Mesenchymal stem cell (in vitro differentiated cells and primary cell): ENCODE data around the gene MIPEP.

Source experiments
- DNase-seq: peaks from one replicate; pipeline ENCODE4 v3.0.0-alpha.2; 2013
- H2AFZ ChIP-seq: one replicate; pipeline ENCODE4 v1.6.1; 2013; ENCODE audit warnings: low read depth, mild to moderate bottlenecking, control low read depth, inconsistent platforms, low read length, moderate library complexity
- H2AK5ac ChIP-seq: 2 replicates; pipeline ENCODE4 v1.6.1; 2013; ENCODE audit warnings: low read length, moderate library complexity, mild to moderate bottlenecking, inconsistent platforms; ENCODE audit not compliant: severe bottlenecking
- H2BK120ac ChIP-seq: one replicate; pipeline ENCODE4 v1.6.1; 2013; ENCODE audit warnings: low read depth, mild to moderate bottlenecking, inconsistent platforms, low read length, moderate library complexity
- H2BK12ac ChIP-seq, 2 experiments: one replicate each; pipeline ENCODE4 v1.6.1; 2013; ENCODE audit warnings: inconsistent platforms in 2 of 2, low read length in 2 of 2, mild to moderate bottlenecking in 2 of 2, moderate library complexity in 2 of 2, control low read depth in 1 of 2
- H2BK15ac ChIP-seq: one replicate; pipeline ENCODE4 v1.6.1; 2013; ENCODE audit warnings: mild to moderate bottlenecking, low read depth, inconsistent platforms; ENCODE audit not compliant: poor library complexity, severe bottlenecking
- H2BK5ac ChIP-seq: 2 replicates; pipeline ENCODE4 v1.6.1; 2013; ENCODE audit warnings: low read depth, mild to moderate bottlenecking, low read length, control low read depth, inconsistent platforms; ENCODE audit not compliant: poor library complexity, severe bottlenecking
- H3K14ac ChIP-seq, 2 experiments: one replicate each; pipeline ENCODE4 v1.6.1; 2013; ENCODE audit warnings: inconsistent platforms in 2 of 2, low read length in 2 of 2, control low read depth in 1 of 2, mild to moderate bottlenecking in 1 of 2, moderate library complexity in 1 of 2
- H3K18ac ChIP-seq, 2 experiments: one replicate each; pipeline ENCODE4 v1.6.1; 2013; ENCODE audit warnings: inconsistent platforms in 2 of 2, low read length in 2 of 2, control low read depth in 1 of 2, low read depth in 1 of 2, mild to moderate bottlenecking in 1 of 2
- H3K23ac ChIP-seq, 2 experiments: one replicate each; pipeline ENCODE4 v1.6.1; 2013; ENCODE audit warnings: inconsistent platforms in 2 of 2, low read length in 2 of 2, mild to moderate bottlenecking in 2 of 2, moderate library complexity in 2 of 2, control low read depth in 1 of 2
- H3K27ac ChIP-seq: 2 replicates; pipeline ENCODE4 v1.5.1; 2013; ENCODE audit warnings: mild to moderate bottlenecking, moderate library complexity, low read length, control low read depth, inconsistent platforms; ENCODE audit not compliant: poor library complexity, severe bottlenecking
- H3K27me3 ChIP-seq, 2 experiments: 2 replicates each; pipeline versions ENCODE4 v1.6.1 to v1.7.0; 2013; ENCODE audit warnings: low read length in 2 of 2, mild to moderate bottlenecking in 2 of 2, moderate library complexity in 2 of 2, control low read depth in 1 of 2, inconsistent platforms in 1 of 2; ENCODE audit not compliant: control insufficient read depth in 1 of 2, insufficient read depth in 1 of 2
- H3K36me3 ChIP-seq, 2 experiments: 2 replicates each; pipeline versions ENCODE4 v1.6.1 to v1.7.0; 2013; ENCODE audit warnings: low read length in 2 of 2, control low read depth in 1 of 2, inconsistent platforms in 1 of 2, low read depth in 1 of 2, mild to moderate bottlenecking in 1 of 2; ENCODE audit not compliant: insufficient read depth in 2 of 2, control insufficient read depth in 1 of 2
- H3K4ac ChIP-seq, 2 experiments: one replicate each; pipeline ENCODE4 v1.6.1; 2013; ENCODE audit warnings: inconsistent platforms in 2 of 2, low read length in 2 of 2, mild to moderate bottlenecking in 2 of 2, moderate library complexity in 2 of 2, control low read depth in 1 of 2, low read depth in 1 of 2
- H3K4me1 ChIP-seq: 2 replicates; pipeline ENCODE4 v1.6.1; 2013; ENCODE audit warnings: low read depth, low read length, control low read depth; ENCODE audit not compliant: control insufficient read depth, insufficient read depth
- H3K4me2 ChIP-seq: 2 replicates; pipeline ENCODE4 v1.6.1; 2013; ENCODE audit warnings: low read length, mild to moderate bottlenecking, inconsistent platforms; ENCODE audit not compliant: poor library complexity, severe bottlenecking
- H3K4me3 ChIP-seq, 2 experiments: 2 replicates each; pipeline versions ENCODE4 v1.5.1 to v1.7.0; 2013; ENCODE audit warnings: low read length in 2 of 2, mild to moderate bottlenecking in 2 of 2, control low read depth in 1 of 2, low read depth in 1 of 2; ENCODE audit not compliant: insufficient read depth in 1 of 2
- H3K79me1 ChIP-seq: replicated peaks from 2 replicates; pipeline ENCODE4 v1.6.1; 2013; ENCODE audit warnings: mild to moderate bottlenecking, control low read depth, low read length, inconsistent platforms; ENCODE audit not compliant: poor library complexity, severe bottlenecking
- H3K9ac ChIP-seq: 2 replicates; pipeline ENCODE4 v1.7.0; 2013; ENCODE audit warnings: mild to moderate bottlenecking, low read length, moderate library complexity
- H3K9me3 ChIP-seq: 2 replicates; pipeline ENCODE4 v1.7.0; 2013; ENCODE audit warnings: mild to moderate bottlenecking, low read length; ENCODE audit not compliant: control insufficient read depth
- H4K8ac ChIP-seq: one replicate; pipeline ENCODE4 v1.6.1; 2013; ENCODE audit warnings: inconsistent platforms, mild to moderate bottlenecking, low read length, moderate library complexity
- H4K91ac ChIP-seq: one replicate; pipeline ENCODE4 v1.6.1; 2013; ENCODE audit warnings: mild to moderate bottlenecking, low read length, inconsistent platforms
- WGBS: methylation state at CpG from one replicate; pipeline ENCODE4 v1.1.7; 2013; ENCODE audit warnings: mixed read lengths; 5-methylcytosine and 5-hydroxymethylcytosine counted together

The MIPEP gene

GRCh38 chr13:23822252-23822824, 66.9 kb downstream of the MIPEP start:
- H2BK5ac ChIP-seq, result no peak overlapping the region
- peaks cover 2% of the 10 kb centered on the region for H3K79me1 ChIP-seq
- DNase-seq, result no peak
- H3K36me3 ChIP-seq, result peaks cover 3 to 23% of the 10 kb centered on the region in 2 experiments
- no peak overlapping the region for H2BK15ac ChIP-seq
- H3K4me2 ChIP-seq, result no peak overlapping the region
- H4K91ac ChIP-seq, result no peak overlapping the region
- WGBS, result 99% methylated on average over 3 of the region's 3 CpGs
- H2AK5ac ChIP-seq, result no peak overlapping the region
- H4K8ac ChIP-seq, result no peak overlapping the region
- no peak overlapping the region for H3K27ac ChIP-seq
- no peaks in the 10 kb centered on the region for H3K27me3 ChIP-seq
- no peak overlapping the region for H3K18ac ChIP-seq
- no peak overlapping the region for H3K9ac ChIP-seq
- no peak overlapping the region for H3K23ac ChIP-seq
- no peak overlapping the region for H2BK120ac ChIP-seq
- peaks cover 19% of the 10 kb centered on the region for H3K9me3 ChIP-seq
- no peak overlapping the region for H2BK12ac ChIP-seq
- no peak overlapping the region for H2AFZ ChIP-seq
- no peaks in the 10 kb centered on the region for H3K4me1 ChIP-seq
- H3K4ac ChIP-seq, result no peak overlapping the region
- H3K14ac ChIP-seq, result no peak overlapping the region
- H3K4me3 ChIP-seq, result no peak overlapping the region

GRCh38 chr13:23820530-23820929, 68.7 kb downstream of the MIPEP start:
- Histone ChIP-seq H2BK12ac (no peak overlapping the region), H3K9ac (no peak overlapping the region), H3K36me3 (peaks cover 3 to 24% of the 10 kb centered on the region in 2 experiments), H3K23ac (no peak overlapping the region), H2AFZ (no peak overlapping the region), H3K4me2 (no peak overlapping the region), H3K27me3 (no peaks in the 10 kb centered on the region), H2BK5ac (no peak overlapping the region), H3K9me3 (peaks cover 16% of the 10 kb centered on the region), H3K18ac (no peak overlapping the region), H3K27ac (no peak overlapping the region), H3K14ac (no peak overlapping the region), H2BK15ac (no peak overlapping the region), H4K8ac (no peak overlapping the region), H3K4me3 (no peak overlapping the region), H3K4ac (no peak overlapping the region), H2AK5ac (no peak overlapping the region), H3K4me1 (no peaks in the 10 kb centered on the region), H2BK120ac (no peak overlapping the region), H4K91ac (no peak overlapping the region), H3K79me1 (peaks cover 2% of the 10 kb centered on the region)
- DNase-seq, result no peak
- WGBS, result 98% methylated on average over 3 of the region's 3 CpGs

- H2BK5ac ChIP-seq, result no peak overlapping the region
- H3K27ac ChIP-seq, result no peak overlapping the region
- no peak overlapping the region for H4K8ac ChIP-seq
- H2AK5ac ChIP-seq, result no peak overlapping the region
- H3K23ac ChIP-seq, result no peak overlapping the region
- no peak overlapping the region for H3K4me3 ChIP-seq
- H3K4me2 ChIP-seq, result no peak overlapping the region
- H3K4ac ChIP-seq, result no peak overlapping the region
- H3K9me3 ChIP-seq, result no peaks in the 10 kb centered on the region
- peaks cover 0 to 4% of the 10 kb centered on the region in 2 experiments for H3K36me3 ChIP-seq
- no peak overlapping the region for H3K9ac ChIP-seq
- H2BK12ac ChIP-seq, result no peak overlapping the region
- no peak overlapping the region for H2AFZ ChIP-seq
- no peaks in the 10 kb centered on the region for H3K79me1 ChIP-seq
- DNase-seq, result no peak
- WGBS, result 98% methylated on average over 4 of the region's 4 CpGs
- no peak overlapping the region for H3K14ac ChIP-seq
- no peaks in the 10 kb centered on the region for H3K27me3 ChIP-seq
- no peaks in the 10 kb centered on the region for H3K4me1 ChIP-seq
- H4K91ac ChIP-seq, result no peak overlapping the region
- no peak overlapping the region for H2BK15ac ChIP-seq
- H3K18ac ChIP-seq, result no peak overlapping the region
- H2BK120ac ChIP-seq, result no peak overlapping the region
These were observed 71.4 kb downstream of the MIPEP start for GRCh38 chr13:23817830-23818229.

GRCh38 chr13:23817136-23817535, 72.1 kb downstream of the MIPEP start:
- H3K4ac ChIP-seq, result no peak overlapping the region
- DNase-seq, result no peak

More at GRCh38 chr13:23817136-23817535, 72.1 kb downstream of the MIPEP start:
- H3K9ac ChIP-seq, result no peak overlapping the region
- 100% methylated on average over 2 of the region's 2 CpGs for WGBS
- no peak overlapping the region for H2AFZ ChIP-seq
- H4K8ac ChIP-seq, result no peak overlapping the region
- no peaks in the 10 kb centered on the region for H3K4me1 ChIP-seq
- H2BK15ac ChIP-seq, result no peak overlapping the region
- H2BK120ac ChIP-seq, result no peak overlapping the region
- no peak overlapping the region for H4K91ac ChIP-seq
- H3K36me3 ChIP-seq, result peaks cover 0 to 4% of the 10 kb centered on the region in 2 experiments
- H3K4me2 ChIP-seq, result no peak overlapping the region
- no peak overlapping the region for H2BK12ac ChIP-seq
- H3K79me1 ChIP-seq, result no peaks in the 10 kb centered on the region
- H3K18ac ChIP-seq, result no peak overlapping the region
- H3K4me3 ChIP-seq, result no peak overlapping the region
- no peaks in the 10 kb centered on the region for H3K9me3 ChIP-seq
- H3K23ac ChIP-seq, result no peak overlapping the region
- no peak overlapping the region for H3K14ac ChIP-seq
- H3K27me3 ChIP-seq, result no peaks in the 10 kb centered on the region
- no peak overlapping the region for H2BK5ac ChIP-seq
- H3K27ac ChIP-seq, result no peak overlapping the region
- H2AK5ac ChIP-seq, result no peak overlapping the region
